ENCODE data around the gene ANTXR1.

DNA sequence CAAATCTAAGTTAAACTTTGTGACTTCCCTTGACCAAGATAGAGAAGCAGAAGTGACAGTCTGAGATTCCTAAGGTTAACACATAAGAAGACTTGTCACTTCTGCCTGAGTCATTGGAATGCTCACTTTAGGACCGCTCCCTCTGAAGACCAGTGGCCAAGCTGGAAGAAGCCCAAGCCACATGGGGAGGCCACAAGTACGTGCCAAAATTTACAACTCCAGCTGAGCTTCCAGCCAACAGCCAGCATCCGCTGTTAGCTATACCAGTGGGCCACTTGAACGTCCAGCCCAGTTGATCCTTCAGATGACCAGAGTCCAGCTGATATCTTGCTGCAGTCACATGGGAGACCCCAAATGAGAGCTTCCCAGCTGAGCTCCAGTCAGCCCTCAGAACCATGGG is 18.1 kb upstream of the ANTXR1 start:
- TF ChIP-seq, protein P1, sequence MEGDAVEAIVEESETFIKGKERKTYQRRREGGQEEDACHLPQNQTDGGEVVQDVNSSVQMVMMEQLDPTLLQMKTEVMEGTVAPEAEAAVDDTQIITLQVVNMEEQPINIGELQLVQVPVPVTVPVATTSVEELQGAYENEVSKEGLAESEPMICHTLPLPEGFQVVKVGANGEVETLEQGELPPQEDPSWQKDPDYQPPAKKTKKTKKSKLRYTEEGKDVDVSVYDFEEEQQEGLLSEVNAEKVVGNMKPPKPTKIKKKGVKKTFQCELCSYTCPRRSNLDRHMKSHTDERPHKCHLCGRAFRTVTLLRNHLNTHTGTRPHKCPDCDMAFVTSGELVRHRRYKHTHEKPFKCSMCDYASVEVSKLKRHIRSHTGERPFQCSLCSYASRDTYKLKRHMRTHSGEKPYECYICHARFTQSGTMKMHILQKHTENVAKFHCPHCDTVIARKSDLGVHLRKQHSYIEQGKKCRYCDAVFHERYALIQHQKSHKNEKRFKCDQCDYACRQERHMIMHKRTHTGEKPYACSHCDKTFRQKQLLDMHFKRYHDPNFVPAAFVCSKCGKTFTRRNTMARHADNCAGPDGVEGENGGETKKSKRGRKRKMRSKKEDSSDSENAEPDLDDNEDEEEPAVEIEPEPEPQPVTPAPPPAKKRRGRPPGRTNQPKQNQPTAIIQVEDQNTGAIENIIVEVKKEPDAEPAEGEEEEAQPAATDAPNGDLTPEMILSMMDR (conservative IDR thresholded peaks at IDR 0.05; ENCODE audit: low read length): no peak
- TF ChIP-seq EZH2phosphoT487 (IDR thresholded peaks at IDR 0.05; ENCODE audit: borderline replicate concordance): no peak
